Right ventricle myocardium superior (tissue), 1 donor: ENCODE measurements around the gene ALG8. TPM values are rescaled to one million over a fixed set of nuclear protein-coding genes. Genes with fewer than 3 reads are reported as not detected.
A peak's percentile ranks its signal among the peaks of the same experiment; 100 is the strongest.
"Not testable (repeated sequence)": the region's sequence is repeated elsewhere in the genome, so short reads cannot be mapped to it uniquely, and the experiment has no call there.

Experiments used
- ATAC-seq: fragments of 200-7000 bp; cut with Tn5 transposase; one replicate; pipeline ENCODE4 v1.9.1; 2020; ENCODE audit warnings: mild to moderate bottlenecking; ENCODE audit not compliant: poor library complexity
- DNase-seq: peaks from one replicate; pipeline ENCODE4 v3.0.0-alpha.2; 2020
- intact Hi-C: fragments of 100-400 bp; cut with DNase I; formaldehyde crosslinking; loops from one replicate; pipeline ENCODE4 v1.11.2; 2022
- total RNA-seq: library from RNA; stranded (reverse); fragmentation: NEBNext Ultra II Directional; extraction: Animal tissue kit (Norgen Biotek cat#: 25700); gene quantifications from one replicate; pipeline ENCODE4 v1.2.1, GENCODE V29; 2021
- donor health status: DM: no; HTN: yes; CAD: no; lungs with severe emphysema.

ALG8 gene
- total RNA-seq, 1 donor from 2014 or later = 15.8 TPM

DNA sequence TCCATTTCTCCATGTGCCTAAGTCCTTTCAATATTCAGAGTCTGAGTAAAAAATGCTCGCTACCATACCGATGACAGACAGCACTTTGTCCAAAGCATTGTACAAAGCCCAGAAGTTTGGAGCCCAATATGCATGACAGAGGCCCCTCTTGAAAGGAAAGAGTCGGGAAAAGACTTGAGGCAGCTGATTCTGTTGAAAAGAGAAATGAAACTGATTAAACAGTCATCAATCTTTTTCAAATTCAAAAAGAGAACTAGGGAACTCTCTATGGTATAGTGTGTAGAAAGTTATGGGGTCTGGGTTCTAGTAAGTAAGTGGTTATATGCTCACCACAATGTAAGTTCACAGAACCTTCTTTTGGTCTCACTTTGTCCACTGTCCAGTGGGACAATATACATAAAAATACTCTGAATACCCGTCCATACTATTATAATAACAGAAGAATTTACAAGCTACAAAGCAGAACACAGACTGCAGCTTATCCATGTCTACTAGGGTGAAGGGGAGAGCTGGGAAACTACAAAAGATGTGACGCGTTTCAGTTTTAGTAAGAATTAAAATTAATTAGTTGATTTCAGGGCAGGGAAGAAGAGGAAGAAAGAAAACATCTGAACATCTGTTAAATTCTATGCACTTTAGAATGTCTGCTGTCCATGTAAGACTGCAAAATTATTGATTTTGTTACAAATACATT, 26.7 kb downstream of the ALG8 start:
- intact Hi-C loops = no loop called here
- ATAC-seq = no peak

DNA sequence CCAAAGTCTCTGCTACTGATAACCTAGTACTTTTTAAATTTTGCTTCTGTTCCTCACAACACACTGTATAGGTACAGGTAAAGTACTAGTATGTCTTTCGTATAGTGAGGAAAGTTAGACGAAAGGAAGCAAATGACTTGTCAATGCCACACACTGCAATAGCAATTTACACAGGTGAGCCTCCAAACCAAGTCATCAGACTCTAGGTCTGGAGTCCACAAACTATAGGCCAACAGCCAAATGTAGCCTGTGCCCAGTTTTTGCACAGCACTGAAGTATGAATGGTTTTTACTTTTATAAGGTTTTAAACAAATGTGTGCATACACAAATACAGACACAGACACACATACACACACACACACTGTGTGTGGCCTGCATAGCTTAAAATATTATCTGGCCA, 28.1 kb downstream of the ALG8 start:
- intact Hi-C loops = no loop called here
- ATAC-seq = no peak
- no peak for DNase-seq

More for the DNA sequence above, 26.7 kb downstream of the ALG8 start:
- DNase-seq = no peak

DNA sequence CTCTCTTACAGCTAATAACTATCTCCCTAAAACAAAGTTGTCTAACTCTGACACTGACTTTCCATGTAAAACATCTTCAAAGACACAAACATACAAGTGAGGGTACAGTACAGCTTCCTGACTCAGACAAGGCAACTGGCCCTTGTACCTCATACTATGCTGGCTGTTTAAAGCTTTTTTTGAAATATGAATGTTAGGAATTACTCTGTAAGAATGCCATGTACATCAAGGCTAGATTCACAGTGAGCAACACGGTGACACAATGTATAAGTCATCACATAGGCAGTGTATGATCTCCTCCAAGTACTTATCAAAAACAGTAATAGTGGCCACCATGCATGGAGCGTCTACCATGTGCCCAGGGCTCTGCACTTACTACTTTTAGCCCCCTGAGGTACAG, 28.6 kb downstream of the ALG8 start:
- ATAC-seq (no peak), DNase-seq (no peak)
- intact Hi-C loops = no loop called here

DNA sequence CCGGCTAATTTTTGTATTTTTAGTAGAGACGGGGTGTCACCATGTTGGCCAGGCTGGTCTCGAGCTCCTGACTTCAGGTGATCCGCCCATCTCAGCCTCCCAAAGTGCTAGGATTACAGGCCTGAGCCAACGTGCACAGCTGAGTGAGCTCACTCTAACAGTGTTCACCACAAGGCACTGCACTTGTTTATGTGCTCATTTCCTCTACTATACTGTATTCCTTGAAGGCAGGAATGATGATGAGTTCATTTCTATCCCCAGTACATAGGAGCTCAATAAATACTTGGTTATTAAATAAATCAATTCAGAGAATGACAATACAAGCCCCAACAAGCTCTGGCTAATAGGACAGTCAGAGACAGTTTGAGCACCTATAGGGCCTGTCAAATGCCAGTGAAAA, 29.1 kb downstream of the ALG8 start:
- intact Hi-C loops = no loop called here
- DNase-seq (no peak), ATAC-seq (no peak)

DNA sequence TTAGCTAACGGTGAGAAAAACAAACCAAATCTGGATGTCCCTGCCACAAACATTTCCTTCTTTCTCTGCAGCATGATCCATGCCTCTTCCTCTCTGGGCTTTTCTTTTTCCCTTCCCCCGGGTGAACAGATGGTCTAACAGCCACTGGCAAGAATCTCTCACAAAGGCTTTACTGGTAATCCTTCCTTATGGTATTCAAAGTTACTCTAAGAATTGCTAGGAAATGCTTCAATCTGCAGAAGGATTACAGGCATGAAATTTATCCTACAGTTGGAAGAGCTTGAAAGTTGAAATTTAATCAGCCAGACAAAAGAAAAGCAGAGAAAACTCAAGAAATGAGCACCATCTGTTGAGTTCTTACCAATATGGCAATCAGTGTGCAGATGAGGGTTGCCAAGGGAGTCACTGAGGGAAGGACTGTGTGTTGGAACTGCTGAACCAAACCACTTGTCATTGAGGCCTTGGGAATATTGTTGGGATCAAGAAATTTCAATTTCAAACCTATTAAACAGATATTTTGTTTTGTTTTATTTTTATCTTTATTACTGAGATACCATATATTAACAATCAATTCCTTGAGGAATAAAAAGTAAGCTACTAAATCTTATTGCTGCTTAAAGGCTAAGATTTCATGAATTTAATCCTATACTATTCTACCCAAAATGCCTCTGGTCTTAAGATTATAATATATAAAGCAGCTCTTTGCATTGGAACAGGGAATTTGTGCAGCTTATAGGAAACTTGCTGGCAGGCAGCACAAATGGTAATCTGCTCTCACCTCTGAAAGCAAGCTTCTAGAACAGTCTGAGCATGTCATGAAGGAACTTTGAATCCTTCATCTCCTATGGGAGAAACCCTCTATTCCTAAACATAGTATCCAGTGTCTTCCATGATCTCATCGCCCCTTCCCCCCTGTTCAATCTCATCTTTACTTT, 30.1 kb downstream of the ALG8 start:
- no peak for DNase-seq
- no peak for ATAC-seq
- intact Hi-C loops = no loop called here

DNA sequence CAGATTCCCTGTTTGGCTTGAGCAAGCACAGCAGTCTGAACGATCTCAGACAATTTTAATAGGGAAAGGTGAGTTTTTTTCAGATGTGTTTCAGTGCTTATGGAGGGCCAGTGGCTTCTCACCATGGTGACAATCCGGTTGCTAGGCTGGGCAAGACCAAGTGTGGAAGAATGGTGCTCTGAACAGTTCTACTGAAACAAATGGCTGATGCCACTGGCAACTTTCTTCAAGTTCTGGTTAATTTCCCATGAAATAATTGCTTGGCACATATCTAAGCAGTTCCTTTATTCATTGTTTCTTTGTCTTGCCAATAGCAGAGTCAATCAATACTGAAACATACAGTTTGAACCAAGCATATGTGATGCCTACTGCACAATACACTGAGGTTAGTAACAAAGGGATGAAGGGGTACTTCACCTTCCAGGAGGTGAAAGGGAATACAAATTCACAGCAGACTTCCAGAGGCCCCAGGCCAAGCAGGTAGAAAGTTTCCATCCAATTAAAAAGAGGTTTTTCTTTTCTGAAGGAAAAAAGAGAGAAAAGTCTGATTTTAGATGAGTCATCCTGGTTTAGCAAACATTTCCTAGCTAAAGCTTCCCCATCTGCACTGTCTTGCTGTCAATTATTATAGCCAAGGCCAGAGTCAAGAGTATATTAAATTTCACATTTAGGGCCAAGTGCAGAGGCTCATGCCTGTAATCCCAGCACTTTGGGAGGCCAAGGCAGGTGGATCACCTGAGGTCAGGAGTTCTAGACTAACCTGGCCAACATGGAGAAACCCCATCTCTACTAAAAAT, 38.6 kb downstream of the ALG8 start:
- ATAC-seq (peak; percentile 12), DNase-seq (no peak)
- intact Hi-C loops = no loop called here

DNA sequence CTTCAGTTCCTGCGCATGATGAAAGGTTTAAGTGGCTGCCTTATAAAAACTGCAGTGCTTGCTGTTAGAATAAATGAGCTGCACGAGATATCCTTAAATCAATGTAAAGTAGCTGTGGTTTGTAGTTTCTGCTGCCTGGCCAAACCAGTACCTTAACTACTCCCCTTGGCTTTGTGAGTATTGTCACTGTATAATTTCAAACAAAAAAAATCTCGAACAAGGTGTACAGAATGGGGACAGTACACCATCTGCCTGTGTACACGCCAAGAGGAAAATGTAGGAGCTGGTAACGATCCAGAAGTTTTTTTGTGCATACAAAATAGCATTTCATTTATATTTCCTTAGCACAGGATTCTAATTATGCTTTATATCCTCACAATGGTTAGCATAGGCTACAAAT, 39.2 kb downstream of the ALG8 start:
- DNase-seq (no peak), ATAC-seq (peak; percentile 36)
- intact Hi-C loops = no loop called here

- no peak for ATAC-seq
- DNase-seq = no peak
- intact Hi-C loops = no loop called here
These were observed 39.8 kb downstream of the ALG8 start for GRCh38 chr11:78099666-78100065.

- no peak for DNase-seq
- no peak for ATAC-seq
- intact Hi-C loops = no loop called here
These were observed 41.6 kb downstream of the ALG8 start for GRCh38 chr11:78097666-78098385.

- ATAC-seq = no peak
- DNase-seq = no peak
- intact Hi-C loops = no loop called here
These were observed 45.2 kb downstream of the ALG8 start for GRCh38 chr11:78094250-78094649.

DNA sequence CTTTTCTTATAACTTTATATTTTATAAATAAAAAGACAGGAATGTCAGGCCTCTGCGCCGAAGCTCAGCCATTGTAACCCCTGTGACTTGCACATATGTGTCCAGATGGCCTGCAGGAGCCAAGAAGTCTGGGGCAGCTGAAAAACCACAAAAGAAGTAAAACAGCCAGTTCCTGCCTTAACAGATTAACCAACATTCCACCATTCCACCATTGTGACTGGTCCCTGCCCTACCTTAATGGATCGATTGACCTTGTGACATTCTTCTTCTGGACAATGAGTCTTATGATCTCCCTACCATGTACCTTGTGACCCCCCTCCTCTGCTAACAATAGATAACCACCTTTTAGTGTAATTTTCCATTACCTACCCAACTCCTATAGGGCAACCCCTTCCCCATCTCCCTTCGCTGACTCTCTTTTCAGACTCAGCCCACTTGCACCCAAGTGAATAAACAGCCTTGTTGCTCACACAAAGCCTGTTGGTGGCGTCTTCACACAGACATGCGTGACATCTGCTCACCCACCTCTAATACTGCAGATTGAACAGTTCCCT, 52.8 kb downstream of the ALG8 start:
- ATAC-seq, DNase-seq, intact Hi-C loops: not testable (repeated sequence)

DNA sequence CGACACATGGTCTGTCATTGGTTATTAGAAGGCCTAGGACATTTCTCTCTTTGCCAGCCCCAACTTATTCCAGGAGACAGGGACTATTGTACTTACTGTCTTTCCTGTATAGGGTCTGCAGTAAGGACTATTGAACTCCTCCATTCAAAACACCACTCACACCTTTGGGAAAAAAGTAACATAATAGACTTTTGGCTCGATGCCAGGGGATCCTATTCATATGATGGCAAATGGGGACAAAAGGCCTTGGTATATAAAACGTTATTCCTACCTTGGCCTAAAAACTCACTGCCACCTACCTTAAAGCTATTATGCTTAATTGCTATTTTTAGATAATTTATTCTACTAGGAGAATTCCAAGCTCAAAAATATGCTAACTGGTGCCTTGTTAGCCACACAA, 53.5 kb downstream of the ALG8 start:
- intact Hi-C loops = no loop called here
- no peak for DNase-seq
- no peak for ATAC-seq

GRCh38 chr11:78084506-78084905, 54.9 kb downstream of the ALG8 start:
- DNase-seq, intact Hi-C loops, ATAC-seq: not testable (repeated sequence)

- intact Hi-C loops = no loop called here
- DNase-seq (no peak), ATAC-seq (no peak)
These were observed 56.4 kb downstream of the ALG8 start for GRCh38 chr11:78083021-78083420.

GRCh38 chr11:78082146-78082545, 57.3 kb downstream of the ALG8 start:
- DNase-seq = no peak
- intact Hi-C loops = no loop called here
- ATAC-seq = no peak

DNA sequence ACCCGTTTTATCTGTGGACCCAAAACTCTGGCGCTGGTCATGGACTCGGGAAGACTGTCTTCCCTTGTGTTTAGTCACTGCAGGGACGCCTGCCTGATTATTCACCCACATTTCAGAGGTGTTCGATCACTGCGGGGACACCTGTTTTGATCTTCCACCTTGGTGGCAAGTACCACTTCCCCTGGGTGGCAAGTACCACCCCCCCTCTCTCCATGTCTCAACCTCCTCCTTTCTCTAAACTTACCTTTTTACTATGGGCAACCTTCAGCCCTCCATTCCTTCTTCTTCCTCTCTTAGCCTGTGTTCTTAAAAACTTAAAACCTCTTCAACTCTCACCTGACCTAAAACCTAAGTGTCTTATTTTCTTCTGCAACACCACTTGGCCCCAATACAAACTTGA, 57.8 kb downstream of the ALG8 start:
- DNase-seq = no peak
- intact Hi-C loops = no loop called here
- ATAC-seq = no peak

- no peak for DNase-seq
- intact Hi-C loops = no loop called here
- ATAC-seq = no peak
These were observed 58.5 kb downstream of the ALG8 start for GRCh38 chr11:78080818-78081495.
